Peyer's patch (tissue), 4 donors: ENCODE measurements around the gene BCS1L. TPM values are rescaled to one million over a fixed set of nuclear protein-coding genes. Genes with fewer than 3 reads are reported as not detected.

Experiments used
- DNase-seq, 3 donors: peaks; one replicate each; pipeline ENCODE4 v3.0.0-alpha.2; 2017 to 2019
- H3K27ac ChIP-seq, 4 donors: fragments of 200-600 bp; sonication (generic); one replicate each; pipeline ENCODE4 v1.5.1; 2016 to 2019
- H3K27me3 ChIP-seq, 2 donors: fragments of 200-600 bp; sonication (generic); one replicate each; pipeline ENCODE4 v1.5.1; 2019
- H3K36me3 ChIP-seq, 3 donors: fragments of 200-600 bp; sonication (generic); one replicate each; pipeline ENCODE4 v1.5.1; 2016 to 2019
- H3K4me1 ChIP-seq, 4 donors: fragments of 200-600 bp; sonication (generic); one replicate each; pipeline ENCODE4 v1.5.1; 2016 to 2019
- H3K4me3 ChIP-seq, 4 donors: fragments of 200-600 bp; sonication (generic); 1 replicate in 3 of 4; 2 replicates in 1 of 4; pipeline ENCODE4 v1.5.1; 2016 to 2019; ENCODE audit warnings: mild to moderate bottlenecking in 1 of 4
- H3K9me3 ChIP-seq, 4 donors: fragments of 200-600 bp; sonication (generic); one replicate each; pipeline ENCODE4 v1.5.1; 2016 to 2019; ENCODE audit warnings: mild to moderate bottlenecking in 1 of 4
- CTCF ChIP-seq, 6 experiments: fragments of 450-650 bp in 4 of 6; fragments of 200-600 bp in 2 of 6; sonication (generic) in 1 of 6; IDR thresholded peaks; one replicate each; pipeline ENCODE4 v1.5.1; 2017 to 2019; ENCODE audit warnings: antibody characterized with exemption in 6 of 6, mild to moderate bottlenecking in 3 of 6, moderate library complexity in 1 of 6
- POLR2A ChIP-seq, 2 donors: fragments of 450-650 bp; IDR thresholded peaks; one replicate each; pipeline ENCODE4 v1.5.1; 2017; ENCODE audit warnings: antibody characterized with exemption in 2 of 2, mild to moderate bottlenecking in 2 of 2, moderate library complexity in 2 of 2
- total RNA-seq, 4 donors: library from RNA; depleted of rRNA; stranded (reverse); fragments of >200 nt; gene quantifications; one replicate each; pipeline ENCODE4 v1.1.0, GENCODE V29; 2016

The BCS1L gene
- total RNA-seq, result 100 to 1,000 TPM in 1 of 4 donors, 10 to 100 TPM in 3; 22.2 to 155 (median 39.9) TPM

GRCh38 chr2:218659258-218659987 is at the start of gene BCS1L, which contains the start of gene ZNF142:
Gene BCS1L, plus strand, starts transcription at chr2:218659683. Its CDS starts 1,305 bp downstream, at chr2:218660988.
Gene ZNF142, minus strand, starts transcription at chr2:218659623. Its CDS starts 3,194 bp downstream, at chr2:218656429.
- peak within 1 kb of the TSS; percentile 76 to 94 (median 80) for H3K4me3 ChIP-seq
- H3K4me1 ChIP-seq, result peaks cover 0 to 11% (median 2%) of the 10 kb centered on the region in 4 donors
- TF ChIP-seq POLR2A (IDR thresholded peaks at IDR 0.05) (peak; percentile 44 to 59), CTCF (IDR thresholded peaks at IDR 0.05) (no peak)
- H3K27me3 ChIP-seq, result no peaks in the 10 kb centered on the region
- DNase-seq, result peak; percentile 94 to 97 (median 95)
- no peaks in the 10 kb centered on the region for H3K9me3 ChIP-seq
- peaks cover 0 to 58% (median 0%) of the 10 kb centered on the region in 3 donors for H3K36me3 ChIP-seq
- peak within 1 kb of the TSS; percentile 69 to 81 (median 77) for H3K27ac ChIP-seq

GRCh38 chr2:218615868-218616315 is 43.6 kb upstream of the BCS1L start:
- no peaks in the 10 kb centered on the region for H3K4me1 ChIP-seq
- DNase-seq, result peak in 1 of 3 donors; percentile 48
- no peaks in the 10 kb centered on the region for H3K36me3 ChIP-seq
- peak overlapping the region in 1 of 4 donors; percentile 45 for H3K27ac ChIP-seq
- H3K4me3 ChIP-seq, result no peak overlapping the region
- H3K27me3 ChIP-seq, result no peaks in the 10 kb centered on the region
- no peaks in the 10 kb centered on the region for H3K9me3 ChIP-seq
- TF ChIP-seq POLR2A (IDR thresholded peaks at IDR 0.05), result no peak

GRCh38 chr2:218618102-218618860 is 41.2 kb upstream of the BCS1L start:
- Histone ChIP-seq H3K4me1 (no peaks in the 10 kb centered on the region), H3K9me3 (no peaks in the 10 kb centered on the region), H3K27me3 (no peaks in the 10 kb centered on the region), H3K27ac (no peak overlapping the region), H3K4me3 (no peak overlapping the region), H3K36me3 (no peaks in the 10 kb centered on the region)
- TF ChIP-seq POLR2A (IDR thresholded peaks at IDR 0.05) (no peak), CTCF (IDR thresholded peaks at IDR 0.05) (no peak)
- no peak for DNase-seq

- H3K36me3 ChIP-seq, result no peaks in the 10 kb centered on the region
- no peaks in the 10 kb centered on the region for H3K9me3 ChIP-seq
- no peak for DNase-seq
- no peak overlapping the region for H3K4me3 ChIP-seq
- no peaks in the 10 kb centered on the region for H3K4me1 ChIP-seq
- TF ChIP-seq POLR2A (IDR thresholded peaks at IDR 0.05) (no peak), CTCF (IDR thresholded peaks at IDR 0.05) (no peak)
- no peaks in the 10 kb centered on the region for H3K27me3 ChIP-seq
- no peak overlapping the region for H3K27ac ChIP-seq
Measured at GRCh38 chr2:218621007-218621406, 38.5 kb upstream of the BCS1L start.

- H3K27ac ChIP-seq, result no peak overlapping the region
- no peak for TF ChIP-seq CTCF (IDR thresholded peaks at IDR 0.05)
- no peak for TF ChIP-seq POLR2A (IDR thresholded peaks at IDR 0.05)
- no peak overlapping the region for H3K4me3 ChIP-seq
Measured at GRCh38 chr2:218622606-218623365, 36.7 kb upstream of the BCS1L start.

More at GRCh38 chr2:218622606-218623365, 36.7 kb upstream of the BCS1L start:
- Histone ChIP-seq H3K4me1 (no peaks in the 10 kb centered on the region), H3K27me3 (no peaks in the 10 kb centered on the region), H3K36me3 (no peaks in the 10 kb centered on the region), H3K9me3 (no peaks in the 10 kb centered on the region)
- no peak for DNase-seq
